HFF-Myc (cell line): Measurements from ENCODE around the gene BCDIN3D.

Source experiments
- DNase-seq: peaks from one replicate; pipeline ENCODE4 v3.0.0-alpha.2; 2011; ENCODE audit warnings: low read depth; ENCODE audit errors: extremely low read depth
- H3K4me3 ChIP-seq: replicated peaks from 2 replicates; pipeline ENCODE4 v1.5.1; 2011; ENCODE audit warnings: low read depth, mild to moderate bottlenecking, control low read depth, low read length
- CTCF ChIP-seq: IDR thresholded peaks from 2 replicates; pipeline ENCODE4 v1.5.1; 2012; ENCODE audit warnings: mild to moderate bottlenecking, low read depth, low read length, control low read depth; ENCODE audit errors: missing control alignments

The BCDIN3D gene

GRCh38 chr12:49794021-49794420 lies 48.9 kb downstream of the BCDIN3D start:
- TF ChIP-seq CTCF, result no peak
- no peak for DNase-seq
- no peak overlapping the region for H3K4me3 ChIP-seq

- DNase-seq, result no peak
- no peak for TF ChIP-seq CTCF
Observed at GRCh38 chr12:49793620-49794019, 49.3 kb downstream of the BCDIN3D start.

GRCh38 chr12:49792976-49793580 lies 49.8 kb downstream of the BCDIN3D start:
- no peak for DNase-seq
- TF ChIP-seq CTCF, result no peak
- H3K4me3 ChIP-seq, result no peak overlapping the region

More at GRCh38 chr12:49793620-49794019, 49.3 kb downstream of the BCDIN3D start:
- no peak overlapping the region for H3K4me3 ChIP-seq

- no peak for TF ChIP-seq CTCF
- DNase-seq, result no peak
- H3K4me3 ChIP-seq, result no peak overlapping the region
Observed at GRCh38 chr12:49792181-49792970, 50.5 kb downstream of the BCDIN3D start.

GRCh38 chr12:49791700-49792099 lies 51.2 kb downstream of the BCDIN3D start:
- H3K4me3 ChIP-seq, result no peak overlapping the region
- no peak for TF ChIP-seq CTCF
- DNase-seq, result no peak

- no peak overlapping the region for H3K4me3 ChIP-seq
- TF ChIP-seq CTCF, result no peak
- DNase-seq, result no peak
Observed at GRCh38 chr12:49790741-49791555, 52.0 kb downstream of the BCDIN3D start.
